ENCODE data around the gene EEF1AKMT2.
A peak's percentile ranks its signal among the peaks of the same experiment; 100 is the strongest.

The EEF1AKMT2 gene

DNA sequence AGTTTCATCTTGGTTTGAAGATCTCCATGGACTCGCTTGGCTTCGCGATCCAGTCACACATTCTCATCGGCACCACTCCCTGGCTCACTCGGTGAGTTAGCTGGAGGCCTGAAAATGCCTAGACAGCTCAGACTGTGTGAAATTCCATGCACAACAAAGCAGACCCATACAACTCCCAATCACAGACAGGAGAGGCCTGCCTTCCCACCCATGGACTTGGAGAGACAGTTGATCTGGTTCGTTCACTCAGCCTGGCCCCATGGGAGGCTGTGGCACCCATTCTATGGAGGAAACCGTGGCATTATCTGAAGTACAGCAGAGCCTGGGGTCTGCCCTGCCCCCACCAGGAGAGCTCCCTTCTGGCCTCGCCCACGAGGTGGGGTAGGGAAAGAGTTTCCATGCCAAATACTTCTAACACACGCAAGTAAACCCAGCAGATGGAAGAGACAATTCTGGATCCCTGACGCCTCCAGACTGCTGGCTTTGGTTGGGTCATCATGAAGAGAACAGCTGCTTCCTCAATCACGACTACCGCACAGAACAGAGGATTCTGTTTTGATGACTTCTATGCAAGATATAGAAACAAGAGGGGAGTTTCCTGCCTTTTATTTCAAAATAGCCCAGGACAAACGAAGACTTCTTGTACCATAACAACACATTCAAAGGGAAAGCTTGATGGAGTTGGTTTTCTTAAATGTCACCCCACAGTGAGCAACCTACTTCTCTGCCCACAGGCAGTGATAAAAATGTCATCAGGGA lies 63.4 kb downstream of the EEF1AKMT2 start:
- H3K27ac ChIP-seq (ENCODE audit: low read length), result peak overlapping the region; percentile 56
- no peaks in the 10 kb centered on the region for H3K36me3 ChIP-seq (ENCODE audit: control insufficient read depth in 1 of 2, insufficient read depth in 2 of 2, low read length in 2 of 2)
- no peaks in the 10 kb centered on the region for H3K27me3 ChIP-seq (ENCODE audit: low read depth, low read length)
- H3K9me3 ChIP-seq (ENCODE audit: control insufficient read depth in 1 of 2, low read length in 2 of 2), result no peaks in the 10 kb centered on the region
- peaks cover 51 to 65% of the 10 kb centered on the region in 2 donors for H3K4me1 ChIP-seq (ENCODE audit: control insufficient read depth in 1 of 2, insufficient read depth in 2 of 2, low read length in 2 of 2)
- H3K4me3 ChIP-seq (ENCODE audit: low read depth in 1 of 2, low read length in 2 of 2), result no peak overlapping the region

DNA sequence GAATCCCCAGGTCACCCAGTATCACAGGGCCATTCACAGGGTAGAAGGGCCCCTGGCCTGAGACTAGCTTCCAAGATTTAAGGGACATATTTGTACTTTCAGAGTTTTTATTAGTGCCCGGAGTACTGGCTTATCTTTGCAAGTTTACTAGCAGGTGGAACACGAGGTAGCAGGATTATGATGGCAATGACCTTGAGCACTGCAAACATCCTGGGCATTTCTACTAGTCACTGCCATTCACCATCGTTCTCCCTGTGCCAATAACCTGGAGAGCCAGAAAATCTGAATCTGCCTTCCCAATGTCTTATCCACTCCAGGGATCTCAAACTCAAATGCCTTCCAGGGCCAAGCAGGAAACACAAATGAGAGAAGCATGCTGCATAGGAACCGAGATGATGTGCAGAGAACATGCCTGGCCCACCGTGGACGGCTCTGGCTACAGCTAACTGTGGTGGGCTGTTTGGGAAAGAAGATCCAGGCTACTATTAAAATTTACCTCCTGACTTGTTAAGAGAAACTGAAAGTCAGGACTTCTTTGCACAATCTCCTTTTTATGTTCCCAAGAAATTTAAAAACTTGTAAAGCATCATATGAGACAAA lies 64.2 kb downstream of the EEF1AKMT2 start:
- Histone ChIP-seq H3K27me3 (ENCODE audit: low read depth, low read length) (no peaks in the 10 kb centered on the region), H3K9me3 (ENCODE audit: control insufficient read depth in 1 of 2, low read length in 2 of 2) (no peaks in the 10 kb centered on the region), H3K27ac (ENCODE audit: low read length) (peak overlapping the region; percentile 37), H3K36me3 (ENCODE audit: control insufficient read depth in 1 of 2, insufficient read depth in 2 of 2, low read length in 2 of 2) (no peaks in the 10 kb centered on the region), H3K4me3 (ENCODE audit: low read depth in 1 of 2, low read length in 2 of 2) (no peak overlapping the region), H3K4me1 (ENCODE audit: control insufficient read depth in 1 of 2, insufficient read depth in 2 of 2, low read length in 2 of 2) (peaks cover 51 to 65% of the 10 kb centered on the region in 2 donors)

DNA sequence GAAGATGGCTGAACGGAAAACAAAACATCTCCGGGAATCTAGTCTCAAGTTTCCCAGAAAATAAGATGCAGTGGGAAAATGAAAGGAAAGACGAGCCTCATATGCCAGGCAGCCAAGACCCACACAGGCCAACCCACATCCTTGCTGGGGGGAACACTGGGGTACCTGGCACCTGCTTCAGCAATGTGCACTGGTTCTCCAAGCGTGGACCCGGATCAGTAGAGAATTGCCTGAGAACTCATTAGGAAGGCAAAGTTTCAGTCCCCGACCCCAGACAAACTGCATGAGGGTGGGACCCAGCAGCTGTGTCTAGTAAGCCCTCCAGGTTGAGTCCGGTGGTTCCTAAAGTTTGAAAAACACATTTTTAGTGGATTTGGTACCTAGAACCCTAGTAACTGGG lies 65.9 kb downstream of the EEF1AKMT2 start:
- no peaks in the 10 kb centered on the region for H3K27me3 ChIP-seq (ENCODE audit: low read depth, low read length)
- peaks cover 58 to 71% of the 10 kb centered on the region in 2 donors for H3K4me1 ChIP-seq (ENCODE audit: control insufficient read depth in 1 of 2, insufficient read depth in 2 of 2, low read length in 2 of 2)
- no peaks in the 10 kb centered on the region for H3K36me3 ChIP-seq (ENCODE audit: control insufficient read depth in 1 of 2, insufficient read depth in 2 of 2, low read length in 2 of 2)
- no peaks in the 10 kb centered on the region for H3K9me3 ChIP-seq (ENCODE audit: control insufficient read depth in 1 of 2, low read length in 2 of 2)
- no peak overlapping the region for H3K27ac ChIP-seq (ENCODE audit: low read length)
- no peak overlapping the region for H3K4me3 ChIP-seq (ENCODE audit: low read depth in 1 of 2, low read length in 2 of 2)

DNA sequence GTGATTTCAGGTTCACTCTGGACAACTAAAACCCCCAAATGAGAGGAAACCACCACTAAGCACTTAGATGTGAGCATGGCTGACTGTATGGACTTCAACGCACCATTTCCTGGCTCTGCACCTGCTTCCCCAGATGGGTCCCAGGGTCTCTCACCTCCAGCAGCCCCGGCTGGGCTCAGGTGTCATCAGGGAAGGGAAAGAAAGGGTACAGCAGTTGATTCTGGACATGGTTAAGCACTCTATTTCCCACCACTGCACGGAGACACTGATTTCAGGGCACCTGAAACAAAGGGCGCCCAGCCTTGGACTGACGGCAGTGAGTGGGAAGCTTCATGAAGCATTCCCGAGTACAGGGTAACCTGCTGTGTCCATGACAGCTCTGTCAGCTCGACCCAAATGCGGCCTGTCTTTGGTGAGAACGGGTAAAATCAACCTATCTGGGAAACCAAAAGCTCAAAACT lies 66.5 kb downstream of the EEF1AKMT2 start:
- H3K9me3 ChIP-seq (ENCODE audit: control insufficient read depth in 1 of 2, low read length in 2 of 2), result no peaks in the 10 kb centered on the region
- H3K36me3 ChIP-seq (ENCODE audit: control insufficient read depth in 1 of 2, insufficient read depth in 2 of 2, low read length in 2 of 2), result no peaks in the 10 kb centered on the region
- H3K4me3 ChIP-seq (ENCODE audit: low read depth in 1 of 2, low read length in 2 of 2), result no peak overlapping the region
- peaks cover 52 to 75% of the 10 kb centered on the region in 2 donors for H3K4me1 ChIP-seq (ENCODE audit: control insufficient read depth in 1 of 2, insufficient read depth in 2 of 2, low read length in 2 of 2)
- H3K27me3 ChIP-seq (ENCODE audit: low read depth, low read length), result no peaks in the 10 kb centered on the region
- peak overlapping the region; percentile 68 for H3K27ac ChIP-seq (ENCODE audit: low read length)

DNA sequence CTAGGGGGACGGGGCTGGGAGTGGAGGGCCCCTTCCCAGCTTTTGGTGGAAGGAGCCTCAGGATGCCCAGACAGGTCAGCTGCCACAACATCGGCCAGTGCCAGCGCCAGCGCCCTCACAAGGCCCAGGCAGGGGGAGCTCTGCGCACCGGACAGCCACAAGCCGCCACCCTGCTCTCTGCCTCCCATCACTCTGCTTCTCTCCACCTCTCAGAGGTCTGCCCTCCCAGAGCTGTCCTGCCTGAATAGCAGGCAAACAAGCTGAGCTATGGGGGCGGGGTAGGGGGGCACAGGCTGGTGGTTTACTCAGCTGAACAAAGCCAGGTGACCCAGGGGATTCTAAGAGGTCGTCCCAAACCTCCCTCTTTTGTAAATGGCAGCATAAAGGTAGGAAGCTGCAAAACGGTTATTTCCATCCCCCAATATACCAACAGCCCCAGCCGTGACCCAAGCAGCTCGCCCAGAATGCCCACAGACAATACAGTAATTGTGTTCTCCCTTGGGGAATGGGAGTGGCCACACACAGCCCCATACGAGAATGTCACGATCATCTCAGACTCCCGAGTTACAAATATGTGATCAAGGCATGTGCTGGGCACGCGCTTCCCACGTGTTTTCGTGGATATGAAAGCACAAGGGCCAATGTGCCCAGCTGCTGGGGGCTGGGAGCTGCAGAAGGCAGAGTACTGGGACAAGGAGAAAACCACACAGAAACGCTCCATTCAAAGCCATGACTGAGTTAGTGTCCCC lies 67.2 kb downstream of the EEF1AKMT2 start:
- Histone ChIP-seq H3K36me3 (ENCODE audit: control insufficient read depth in 1 of 2, insufficient read depth in 2 of 2, low read length in 2 of 2) (no peaks in the 10 kb centered on the region), H3K4me1 (ENCODE audit: control insufficient read depth in 1 of 2, insufficient read depth in 2 of 2, low read length in 2 of 2) (peaks cover 48 to 74% of the 10 kb centered on the region in 2 donors), H3K9me3 (ENCODE audit: control insufficient read depth in 1 of 2, low read length in 2 of 2) (no peaks in the 10 kb centered on the region), H3K27me3 (ENCODE audit: low read depth, low read length) (no peaks in the 10 kb centered on the region), H3K27ac (ENCODE audit: low read length) (peak overlapping the region; percentile 68), H3K4me3 (ENCODE audit: low read depth in 1 of 2, low read length in 2 of 2) (no peak overlapping the region)

DNA sequence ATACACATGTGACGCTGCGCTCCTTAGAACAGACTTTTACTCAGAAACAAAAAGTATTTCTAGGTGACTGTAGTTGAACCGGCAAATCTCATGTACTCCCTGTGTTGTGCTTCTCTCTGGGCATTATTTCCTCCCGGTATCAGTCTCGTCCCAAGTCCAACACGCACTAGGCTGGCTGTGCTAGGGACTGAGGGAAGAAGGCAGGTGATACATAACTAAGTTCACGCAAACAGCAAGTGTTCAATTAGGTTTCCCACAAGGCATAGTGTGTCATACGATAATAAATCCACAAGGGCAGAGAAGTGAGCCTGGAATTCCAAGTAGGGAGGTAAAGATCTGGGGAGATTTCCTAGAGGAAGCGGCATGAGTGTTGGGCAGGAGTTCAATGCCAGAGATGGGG lies 67.9 kb downstream of the EEF1AKMT2 start:
- no peak overlapping the region for H3K4me3 ChIP-seq (ENCODE audit: low read depth in 1 of 2, low read length in 2 of 2)
- H3K27ac ChIP-seq (ENCODE audit: low read length), result peak overlapping the region; percentile 68
- H3K4me1 ChIP-seq (ENCODE audit: control insufficient read depth in 1 of 2, insufficient read depth in 2 of 2, low read length in 2 of 2), result peaks cover 48 to 74% of the 10 kb centered on the region in 2 donors
- no peaks in the 10 kb centered on the region for H3K9me3 ChIP-seq (ENCODE audit: control insufficient read depth in 1 of 2, low read length in 2 of 2)
- H3K27me3 ChIP-seq (ENCODE audit: low read depth, low read length), result no peaks in the 10 kb centered on the region
- H3K36me3 ChIP-seq (ENCODE audit: control insufficient read depth in 1 of 2, insufficient read depth in 2 of 2, low read length in 2 of 2), result no peaks in the 10 kb centered on the region

DNA sequence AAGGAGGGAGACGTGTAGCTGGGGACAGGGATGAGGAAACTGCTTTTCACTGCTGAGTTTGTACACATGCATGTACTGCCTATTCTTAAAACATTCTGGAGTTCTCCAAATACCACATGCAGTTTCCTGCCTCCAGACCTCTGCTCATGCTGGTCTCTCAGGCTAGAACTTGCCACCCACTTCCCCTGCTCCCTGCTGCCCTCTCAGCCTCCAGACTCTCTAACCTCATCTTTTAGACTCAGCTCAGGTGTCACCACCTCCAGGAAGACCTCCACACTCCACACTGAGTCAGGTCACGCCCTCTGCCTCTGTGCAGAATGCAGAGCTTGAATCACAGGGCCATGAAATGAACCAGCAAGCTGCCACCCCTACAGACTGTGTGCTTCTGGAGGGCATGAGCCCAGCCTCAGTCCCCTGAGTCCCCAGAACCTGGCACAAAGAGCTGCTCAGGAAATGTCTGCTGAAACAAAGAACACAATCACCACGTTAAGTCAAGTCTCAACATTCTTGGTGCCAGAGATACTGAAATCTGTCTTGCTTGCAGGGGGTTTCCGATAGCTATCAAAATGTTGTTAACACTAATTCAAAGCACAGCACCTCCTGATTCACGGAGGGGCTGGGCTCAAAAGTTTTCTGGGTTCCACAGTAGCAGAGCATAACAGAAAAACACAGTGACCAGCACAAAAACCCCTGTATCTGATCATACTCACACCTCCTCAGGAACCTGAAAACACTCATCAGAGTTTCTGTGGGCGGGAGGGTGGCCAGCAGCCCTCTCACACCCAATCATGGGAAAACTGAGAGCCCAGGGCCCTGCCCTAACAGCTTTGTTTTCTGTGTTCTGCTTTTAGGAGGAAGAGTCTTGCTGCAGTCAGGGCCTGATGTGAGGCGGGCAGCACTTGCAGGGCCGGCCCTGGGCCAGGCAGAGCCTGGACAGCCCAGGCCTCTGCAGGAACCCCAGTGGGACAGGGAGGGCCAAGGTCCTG lies 68.6 kb downstream of the EEF1AKMT2 start:
- Histone ChIP-seq H3K36me3 (ENCODE audit: control insufficient read depth in 1 of 2, insufficient read depth in 2 of 2, low read length in 2 of 2) (no peaks in the 10 kb centered on the region), H3K9me3 (ENCODE audit: control insufficient read depth in 1 of 2, low read length in 2 of 2) (no peaks in the 10 kb centered on the region), H3K4me3 (ENCODE audit: low read depth in 1 of 2, low read length in 2 of 2) (no peak overlapping the region), H3K27ac (ENCODE audit: low read length) (peak overlapping the region; percentile 68), H3K27me3 (ENCODE audit: low read depth, low read length) (no peaks in the 10 kb centered on the region), H3K4me1 (ENCODE audit: control insufficient read depth in 1 of 2, insufficient read depth in 2 of 2, low read length in 2 of 2) (peaks cover 51 to 74% of the 10 kb centered on the region in 2 donors)

DNA sequence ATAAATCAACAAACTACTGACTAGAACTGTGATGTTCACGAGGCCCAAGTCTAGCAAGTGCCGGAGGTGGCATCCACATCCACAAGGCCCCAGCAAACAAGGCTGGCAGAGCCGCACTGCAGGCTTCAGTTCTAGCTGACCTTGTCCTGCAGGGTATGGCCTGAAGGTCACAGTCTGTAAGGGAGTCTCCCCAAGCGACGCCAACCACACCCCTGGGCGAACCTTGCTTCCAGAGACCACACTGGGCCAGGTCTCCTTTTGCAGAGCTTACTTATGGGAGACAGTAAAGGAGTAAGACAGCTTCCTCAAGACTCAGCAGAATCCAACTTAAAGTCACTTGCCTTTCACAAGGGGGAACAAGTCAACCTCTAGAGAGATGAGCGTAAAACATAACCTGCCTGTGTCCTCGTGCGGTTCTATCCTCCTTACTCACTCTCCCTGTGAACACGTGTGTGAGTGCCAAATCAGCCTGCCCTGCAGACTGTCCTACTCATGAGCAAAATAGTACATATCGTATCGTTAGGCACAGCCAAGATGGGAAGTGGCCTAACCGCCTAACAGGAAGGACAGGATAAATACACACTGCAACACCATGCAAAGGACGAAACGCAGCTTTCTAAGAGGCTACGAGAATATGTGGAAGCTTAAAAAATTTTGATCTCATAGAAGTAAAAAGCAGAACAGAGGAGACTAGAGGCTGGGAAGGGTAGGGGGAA lies 70.2 kb downstream of the EEF1AKMT2 start:
- H3K27ac ChIP-seq (ENCODE audit: low read length), result peak overlapping the region; percentile 60
- H3K4me1 ChIP-seq (ENCODE audit: control insufficient read depth in 1 of 2, insufficient read depth in 2 of 2, low read length in 2 of 2), result peaks cover 50 to 74% of the 10 kb centered on the region in 2 donors
- H3K27me3 ChIP-seq (ENCODE audit: low read depth, low read length), result no peaks in the 10 kb centered on the region
- H3K36me3 ChIP-seq (ENCODE audit: control insufficient read depth in 1 of 2, insufficient read depth in 2 of 2, low read length in 2 of 2), result no peaks in the 10 kb centered on the region
- H3K9me3 ChIP-seq (ENCODE audit: control insufficient read depth in 1 of 2, low read length in 2 of 2), result no peaks in the 10 kb centered on the region
- H3K4me3 ChIP-seq (ENCODE audit: low read depth in 1 of 2, low read length in 2 of 2), result no peak overlapping the region

DNA sequence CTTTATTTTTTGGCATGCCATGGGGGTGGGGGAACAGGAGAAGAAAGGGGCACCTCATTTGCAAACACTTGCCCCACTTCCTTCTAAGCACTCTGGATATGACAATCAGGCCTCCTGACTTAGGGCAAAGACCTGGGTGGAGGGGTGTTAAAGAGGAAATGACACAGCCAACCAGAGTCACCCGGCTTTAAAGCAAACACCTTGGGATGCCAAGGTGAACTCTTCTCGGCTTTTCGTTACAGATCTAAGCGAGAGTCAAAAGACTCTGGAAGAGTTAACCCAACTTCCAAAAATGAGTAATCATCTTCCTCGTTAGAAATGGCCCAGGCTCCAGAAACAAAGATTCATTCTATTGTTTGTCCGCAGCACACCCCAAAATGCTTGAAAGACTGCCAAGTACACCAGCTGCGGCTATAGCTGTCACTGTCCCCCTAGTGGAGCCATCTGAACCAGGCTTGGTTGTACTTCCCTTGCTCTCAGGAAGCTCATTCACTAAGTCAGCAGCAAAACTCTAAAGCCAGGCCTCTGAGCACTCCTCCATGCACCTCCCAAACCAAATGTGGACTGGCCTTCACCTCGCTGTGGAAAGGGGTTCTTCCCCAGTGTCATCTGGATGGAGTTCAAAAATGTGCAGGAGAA lies 72.4 kb downstream of the EEF1AKMT2 start:
- peak overlapping the region; percentile 79 for H3K27ac ChIP-seq (ENCODE audit: low read length)
- no peak overlapping the region for H3K4me3 ChIP-seq (ENCODE audit: low read depth in 1 of 2, low read length in 2 of 2)
- H3K4me1 ChIP-seq (ENCODE audit: control insufficient read depth in 1 of 2, insufficient read depth in 2 of 2, low read length in 2 of 2), result peaks cover 52 to 78% of the 10 kb centered on the region in 2 donors

More for the DNA sequence above, 72.4 kb downstream of the EEF1AKMT2 start:
- no peaks in the 10 kb centered on the region for H3K36me3 ChIP-seq (ENCODE audit: control insufficient read depth in 1 of 2, insufficient read depth in 2 of 2, low read length in 2 of 2)
- no peaks in the 10 kb centered on the region for H3K9me3 ChIP-seq (ENCODE audit: control insufficient read depth in 1 of 2, low read length in 2 of 2)
- no peaks in the 10 kb centered on the region for H3K27me3 ChIP-seq (ENCODE audit: low read depth, low read length)

All from muscle layer of duodenum (tissue), 2 donors.